Jurkat, Clone E6-1 (cell line): ENCODE results near the gene KCNAB2.
"Not testable (repeated sequence)": the region's sequence is repeated elsewhere in the genome, so short reads cannot be mapped to it uniquely, and the experiment has no call there.

Experiments used
- DNase-seq: peaks from one replicate; pipeline ENCODE4 v3.0.0-alpha.2; 2011; ENCODE audit warnings: low read depth, low spot score
- H3K4me3 ChIP-seq: 2 replicates; pipeline ENCODE4 v1.5.1; 2011; ENCODE audit warnings: mild to moderate bottlenecking, low read length, control low read depth, moderate library complexity

The KCNAB2 gene

DNA sequence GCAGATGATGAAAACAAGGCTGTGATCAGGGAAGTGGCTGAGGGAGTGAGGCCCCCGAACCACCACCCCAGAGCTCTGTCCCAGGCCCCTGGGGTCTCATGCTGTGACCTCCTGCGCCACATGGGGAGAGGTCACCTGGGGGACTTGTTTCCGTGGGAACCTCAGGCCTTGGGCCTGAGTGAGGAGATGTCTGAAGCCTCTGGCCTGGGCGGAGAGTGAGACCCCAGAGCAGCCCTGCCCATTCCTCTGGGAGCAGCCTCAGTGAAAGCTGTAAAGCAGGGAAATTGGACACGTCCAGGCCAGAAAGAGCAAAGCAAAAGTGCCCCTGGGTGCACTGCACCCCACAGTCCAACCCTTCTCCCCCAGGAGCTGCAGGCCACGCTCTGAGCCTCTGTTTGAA, 37.0 kb upstream of the KCNAB2 start:
- DNase-seq: no peak
- no peak overlapping the region for H3K4me3 ChIP-seq

DNA sequence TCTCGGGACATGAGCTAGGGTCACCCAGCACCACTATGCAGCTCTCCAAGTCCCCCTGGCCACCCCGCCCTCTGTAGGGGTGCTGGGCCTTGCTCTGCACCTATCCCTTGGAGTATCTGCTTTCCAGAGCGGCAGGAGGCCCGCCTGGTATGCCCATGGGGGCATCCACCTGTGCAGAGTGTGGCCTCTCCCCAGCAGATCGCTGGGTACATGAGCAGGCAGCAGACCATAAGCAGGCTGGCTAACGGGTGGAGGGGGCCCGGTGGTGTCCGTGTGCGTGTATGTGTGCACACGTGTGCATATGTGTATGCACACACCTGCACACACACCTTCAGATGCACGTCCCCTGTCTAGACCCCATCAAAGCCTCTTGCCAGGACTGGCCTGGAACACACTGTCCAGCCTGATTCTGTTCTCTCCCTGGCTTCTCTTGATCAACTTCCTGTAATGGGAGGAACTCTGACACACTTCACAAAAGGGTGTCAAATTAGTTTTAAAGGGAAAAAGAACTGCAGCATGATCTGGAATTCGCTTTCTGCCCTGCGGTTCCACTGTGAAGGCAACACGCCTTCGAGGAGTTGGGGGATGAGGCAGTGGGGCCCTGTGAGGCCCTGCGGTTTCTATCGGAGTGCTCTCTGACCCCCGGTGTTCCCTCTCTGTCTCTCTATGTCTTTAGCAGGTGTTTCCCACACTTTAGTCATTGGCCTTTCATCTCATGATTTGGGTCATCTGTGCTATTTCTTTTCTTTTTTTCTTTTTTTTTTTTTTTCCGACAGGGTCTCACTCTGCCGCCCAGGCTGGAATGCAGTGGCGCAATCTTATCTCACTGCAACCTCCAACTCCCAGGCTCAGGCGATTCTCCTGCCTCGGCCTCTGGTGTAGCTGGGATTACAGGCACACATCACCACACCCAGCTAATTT, 36.3 kb upstream of the KCNAB2 start:
- no peak for DNase-seq
- H3K4me3 ChIP-seq: no peak overlapping the region

DNA sequence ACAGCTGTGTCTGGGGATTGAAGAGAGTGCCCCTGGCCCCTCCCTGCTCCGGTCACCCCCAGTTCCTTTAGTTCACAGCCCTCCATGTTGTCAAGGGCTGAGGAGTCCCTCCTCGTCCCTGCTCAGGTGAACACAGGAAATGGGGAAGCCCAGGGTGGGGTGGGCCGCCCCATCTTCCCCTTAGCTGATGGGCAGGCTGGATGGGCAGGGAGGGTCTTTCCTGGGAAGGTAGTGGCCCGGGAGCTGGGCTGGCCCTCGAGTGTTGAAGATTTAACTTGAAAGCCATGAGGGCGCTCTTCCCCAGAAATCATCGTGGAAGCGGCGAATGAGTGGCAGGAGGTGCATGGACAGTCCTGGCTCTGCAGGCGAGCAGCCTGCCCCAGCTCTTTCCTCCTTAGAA, 35.1 kb upstream of the KCNAB2 start:
- DNase-seq: no peak
- no peak overlapping the region for H3K4me3 ChIP-seq

DNA sequence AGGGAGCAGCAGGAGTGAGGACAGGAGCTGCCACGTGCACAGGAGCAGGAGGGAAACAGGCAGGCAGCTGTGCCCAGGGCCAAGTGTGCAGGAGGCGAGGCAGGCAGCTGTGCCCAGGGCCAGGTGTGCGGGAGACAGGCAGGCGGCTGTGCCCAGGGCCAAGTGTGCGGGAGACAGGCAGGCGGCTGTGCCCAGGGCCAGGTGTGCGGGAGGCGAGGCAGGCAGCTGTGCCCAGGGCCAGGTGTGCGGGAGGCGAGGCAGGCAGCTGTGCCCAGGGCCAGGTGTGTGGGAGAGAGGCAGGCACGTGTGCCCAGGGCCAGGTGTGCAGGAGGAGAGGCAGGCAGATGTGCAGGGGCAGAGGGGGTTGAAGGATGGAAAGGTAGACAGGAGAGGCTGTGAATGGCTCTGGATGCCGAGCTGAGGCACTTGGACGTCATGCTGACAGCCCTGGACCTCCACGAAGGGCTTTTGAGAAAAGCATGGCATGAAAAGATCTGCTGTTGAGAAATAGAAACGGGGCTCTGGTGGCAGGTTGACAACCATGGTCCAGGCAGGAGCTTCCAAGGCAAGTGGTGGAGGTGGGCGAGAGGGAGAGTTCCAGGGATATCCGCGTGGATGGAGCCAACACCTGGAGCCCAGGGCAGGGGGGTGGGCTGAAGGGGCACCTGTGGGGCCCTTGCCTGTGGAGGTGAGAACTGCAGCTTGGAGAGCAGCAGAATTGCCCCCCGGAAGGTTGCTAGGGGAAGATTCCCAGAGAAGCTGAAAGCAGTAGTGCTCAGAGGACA, 34.3 kb upstream of the KCNAB2 start:
- no peak overlapping the region for H3K4me3 ChIP-seq
- DNase-seq: no peak

DNA sequence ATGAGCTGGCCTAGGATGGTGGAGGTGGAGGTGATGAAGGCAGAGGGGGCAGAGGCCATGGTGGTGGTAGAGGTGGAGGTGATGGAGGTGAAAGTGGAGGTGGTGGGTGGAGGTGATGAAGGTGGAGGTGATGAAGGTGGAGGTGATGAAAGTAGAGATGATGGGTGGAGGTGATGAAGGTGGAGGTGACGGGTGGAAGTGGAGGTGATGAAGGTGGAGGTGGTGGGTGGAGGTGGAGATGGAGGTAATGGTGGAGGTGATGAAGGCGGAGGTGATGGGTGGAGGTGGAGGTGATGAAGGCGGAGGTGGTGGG, 33.8 kb upstream of the KCNAB2 start:
- DNase-seq: no peak
- H3K4me3 ChIP-seq: no peak overlapping the region

DNA sequence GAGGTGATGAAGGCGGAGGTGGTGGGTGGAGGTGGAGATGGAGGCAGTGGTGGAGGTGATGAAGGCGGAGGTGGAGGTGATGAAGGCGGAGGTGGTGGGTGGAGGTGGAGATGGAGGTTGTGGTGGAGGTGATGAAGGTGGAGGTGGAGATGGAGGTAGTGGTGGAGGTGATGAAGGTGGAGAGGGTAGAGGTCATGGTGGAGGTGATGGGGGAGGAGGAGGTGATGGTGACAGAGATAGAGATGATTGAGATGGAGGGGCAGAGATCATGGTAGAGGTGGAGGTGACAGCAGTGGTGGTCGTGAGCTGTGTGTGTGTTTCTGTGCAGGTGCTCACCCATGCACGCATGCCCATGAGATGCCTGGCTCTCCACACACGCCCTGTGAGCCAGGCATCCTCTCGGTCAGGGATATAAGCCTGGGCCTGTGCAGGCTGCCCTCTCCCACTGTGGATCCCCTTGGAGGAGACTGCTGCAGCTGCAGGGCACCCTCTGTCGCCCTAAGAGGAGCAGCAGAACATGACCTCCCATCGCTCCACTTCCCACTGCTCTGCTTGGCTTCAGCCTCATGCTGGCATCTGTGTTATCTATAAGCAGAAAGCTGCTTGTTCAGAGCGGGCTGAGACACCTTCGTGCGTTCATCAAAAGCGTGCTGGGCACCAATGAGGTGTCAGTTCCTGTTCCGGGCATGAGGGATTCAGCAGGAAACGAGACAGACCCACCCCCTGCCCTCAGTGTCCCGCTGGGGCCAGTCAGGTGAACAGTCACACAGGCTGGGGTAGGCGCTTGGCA, 33.0 kb upstream of the KCNAB2 start:
- H3K4me3 ChIP-seq: no peak overlapping the region
- DNase-seq: no peak

DNA sequence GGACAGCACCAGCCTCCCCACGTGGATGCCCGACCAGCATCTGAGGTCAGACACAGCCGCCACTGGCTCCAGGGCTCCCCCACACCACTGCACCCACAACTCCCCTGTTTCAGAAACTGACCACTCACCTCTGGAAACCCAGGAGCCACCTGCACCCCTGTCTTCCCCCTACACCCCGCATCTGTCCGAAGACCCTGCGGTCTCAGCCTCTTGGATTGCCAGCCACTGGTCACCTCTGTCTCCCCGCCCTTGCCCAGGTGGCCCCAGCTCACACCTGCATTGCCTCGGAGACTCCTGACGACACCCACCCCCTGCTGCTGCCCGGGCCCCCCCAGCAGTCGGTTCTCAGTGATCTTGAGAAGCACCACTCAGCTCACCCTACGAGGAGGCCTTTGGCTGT, 32.2 kb upstream of the KCNAB2 start:
- no peak for DNase-seq
- no peak overlapping the region for H3K4me3 ChIP-seq

DNA sequence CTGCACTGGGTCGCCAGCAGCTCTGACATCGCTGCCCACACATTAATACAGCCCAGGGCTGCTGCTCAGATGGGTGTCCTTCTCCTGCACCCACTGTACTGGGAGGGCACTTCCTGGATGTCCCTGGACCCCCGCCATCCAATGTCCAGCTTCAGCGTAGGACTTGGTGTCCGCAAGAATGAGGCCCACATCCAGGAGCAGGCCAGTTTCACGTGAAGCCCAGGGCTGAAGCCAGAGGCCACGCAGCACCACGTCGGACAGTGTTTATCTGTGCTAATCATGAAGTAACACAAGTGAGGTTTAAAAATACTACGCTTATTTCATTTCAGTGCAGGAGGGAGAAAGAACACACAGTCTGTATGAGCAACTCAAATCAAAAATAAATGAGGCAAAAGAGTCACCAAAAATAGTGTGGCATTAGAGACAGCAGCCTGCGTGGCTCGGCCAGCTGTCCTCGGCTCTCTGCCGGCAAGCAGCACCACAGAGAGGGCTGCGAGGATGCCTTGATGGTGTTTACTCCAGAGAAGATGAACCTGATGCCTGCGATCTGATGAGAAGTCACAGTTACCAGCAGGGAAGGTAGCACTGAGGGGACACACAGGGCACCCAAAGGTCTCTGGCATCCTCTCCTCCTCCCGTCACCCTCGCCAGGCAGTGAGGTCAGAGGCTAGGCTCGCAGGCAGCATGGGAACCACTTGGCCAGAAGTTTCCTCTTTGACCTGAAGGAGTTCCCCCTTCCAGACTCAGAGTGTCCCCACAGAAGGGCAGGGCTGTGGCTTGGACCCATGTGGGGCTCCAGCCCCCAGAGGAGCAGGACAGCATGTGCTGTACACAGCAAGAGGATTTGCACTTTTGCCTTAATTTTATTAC, 31.3 kb upstream of the KCNAB2 start:
- H3K4me3 ChIP-seq: no peak overlapping the region
- no peak for DNase-seq

DNA sequence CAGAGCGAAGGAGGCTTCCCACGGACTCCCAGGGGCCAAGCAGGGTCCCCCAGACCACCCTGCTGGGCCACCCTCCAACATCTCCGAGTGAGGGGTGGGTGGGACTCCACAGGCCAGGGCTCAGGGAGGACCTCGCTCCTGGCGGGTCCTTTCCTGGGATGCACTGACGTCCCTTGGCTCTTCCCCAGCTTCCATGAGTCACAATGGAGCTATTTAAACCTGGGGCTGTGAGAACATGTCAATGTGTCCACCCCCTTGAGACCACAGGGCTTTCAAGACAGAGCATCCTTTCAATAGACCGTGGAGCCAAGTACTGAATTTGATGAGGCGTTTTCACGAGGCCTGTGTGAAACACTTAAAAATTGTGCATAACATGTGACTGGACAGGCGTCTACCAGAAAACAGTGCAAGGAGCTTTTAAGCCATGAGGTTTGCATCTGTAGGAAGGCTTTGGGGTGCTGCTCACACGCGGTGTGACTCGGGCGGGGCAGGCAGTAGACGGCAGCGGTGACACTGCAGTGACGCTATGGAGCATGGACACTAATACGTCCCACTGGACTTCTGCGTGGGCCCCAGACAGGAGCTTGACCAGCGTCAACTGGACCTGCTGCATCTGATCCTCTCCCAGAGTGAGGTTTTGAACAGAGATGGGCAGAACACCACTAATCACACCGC, 29.4 kb upstream of the KCNAB2 start:
- no peak overlapping the region for H3K4me3 ChIP-seq
- no peak for DNase-seq

DNA sequence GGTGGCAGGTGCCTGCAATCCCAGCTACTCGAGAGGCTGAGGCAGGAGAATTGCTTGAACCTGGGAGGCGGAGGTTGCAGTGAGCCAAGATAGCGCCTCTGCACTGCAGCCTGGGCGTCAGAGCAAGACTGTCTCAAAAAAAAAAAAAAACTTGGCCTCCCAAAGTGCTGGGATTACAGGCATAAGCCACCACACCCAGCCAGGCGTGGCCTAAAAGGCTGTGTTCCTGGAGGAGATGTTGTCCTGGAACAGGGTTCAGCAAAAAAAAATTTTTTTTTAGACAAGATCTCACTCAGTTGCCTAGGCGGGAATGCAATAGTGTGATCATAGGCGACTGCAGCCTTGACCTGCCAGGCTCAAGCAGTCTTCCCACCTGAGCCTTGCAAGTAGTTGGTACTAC, 28.0 kb upstream of the KCNAB2 start:
- not testable (repeated sequence) for H3K4me3 ChIP-seq, DNase-seq

DNA sequence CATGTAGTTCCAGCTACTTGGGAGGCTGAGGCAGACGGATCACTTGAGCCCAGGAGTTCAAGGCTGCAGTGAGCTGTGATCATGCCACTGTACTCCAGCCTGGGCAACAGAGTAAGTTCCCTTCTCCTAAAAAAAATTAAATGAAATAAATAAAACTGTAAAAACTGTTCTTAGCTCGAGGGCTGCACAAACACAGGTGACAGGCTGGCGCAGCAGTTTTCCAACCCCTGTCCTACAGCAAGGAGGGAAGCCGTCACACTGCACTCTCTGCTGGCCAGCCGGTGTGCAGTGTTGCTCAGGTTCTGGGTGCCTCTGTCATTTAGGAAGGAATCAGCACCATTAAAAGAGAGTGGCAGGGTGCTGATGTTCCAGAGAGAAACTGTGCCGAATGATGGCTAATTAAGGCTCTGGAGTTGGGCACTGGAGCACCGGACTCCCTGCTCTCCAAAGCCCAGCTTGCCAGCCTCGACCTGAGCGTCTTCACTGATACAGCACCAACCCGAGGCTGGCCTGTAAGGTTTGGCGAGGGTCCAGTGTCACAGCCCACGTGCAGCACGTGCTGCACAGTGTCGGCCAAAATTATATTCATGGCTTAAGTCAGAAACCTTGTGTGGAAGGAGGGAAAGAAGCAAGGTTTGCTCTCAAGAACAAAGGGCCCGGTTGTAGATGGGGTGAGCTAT, 26.4 kb upstream of the KCNAB2 start:
- DNase-seq: no peak
- H3K4me3 ChIP-seq: no peak overlapping the region

DNA sequence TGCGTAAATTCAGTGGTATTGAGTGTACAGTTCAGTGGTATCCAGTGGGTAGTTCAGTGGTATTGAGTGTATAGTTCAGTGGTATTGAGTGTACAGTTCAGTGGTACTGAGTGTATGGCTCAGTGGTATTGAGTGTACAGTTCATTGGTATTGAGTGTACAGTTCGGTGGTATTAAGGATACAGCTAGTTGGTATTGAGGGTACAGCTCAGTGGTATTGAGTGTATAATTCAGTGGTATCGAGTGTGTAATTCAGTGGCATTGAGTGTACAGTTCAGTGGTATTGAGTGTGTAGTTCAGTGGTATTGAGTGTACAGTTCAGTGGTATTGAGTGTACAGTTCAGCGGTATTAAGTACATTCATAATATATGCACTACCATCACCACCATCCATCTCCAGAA, 23.5 kb upstream of the KCNAB2 start:
- DNase-seq: no peak
- no peak overlapping the region for H3K4me3 ChIP-seq

DNA sequence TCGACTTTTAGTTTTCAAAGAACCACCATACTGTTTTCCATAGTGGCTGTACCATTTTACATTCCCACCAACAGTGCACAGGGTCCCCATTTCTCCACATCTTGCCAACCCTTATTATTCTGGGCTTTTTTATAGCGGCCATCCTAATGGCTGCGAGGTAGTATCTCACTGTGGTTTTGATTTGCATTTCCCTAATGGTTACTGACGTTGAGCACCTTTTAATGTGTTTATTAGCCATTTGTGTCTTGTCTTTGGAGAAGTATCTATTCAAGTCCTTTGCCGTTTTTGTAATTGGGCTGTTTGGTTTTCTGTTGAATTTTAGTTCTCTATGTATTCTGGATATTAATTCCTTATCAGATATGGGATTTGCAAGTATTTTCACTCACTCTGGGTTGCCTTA, 22.3 kb upstream of the KCNAB2 start:
- H3K4me3 ChIP-seq: no peak overlapping the region
- no peak for DNase-seq

DNA sequence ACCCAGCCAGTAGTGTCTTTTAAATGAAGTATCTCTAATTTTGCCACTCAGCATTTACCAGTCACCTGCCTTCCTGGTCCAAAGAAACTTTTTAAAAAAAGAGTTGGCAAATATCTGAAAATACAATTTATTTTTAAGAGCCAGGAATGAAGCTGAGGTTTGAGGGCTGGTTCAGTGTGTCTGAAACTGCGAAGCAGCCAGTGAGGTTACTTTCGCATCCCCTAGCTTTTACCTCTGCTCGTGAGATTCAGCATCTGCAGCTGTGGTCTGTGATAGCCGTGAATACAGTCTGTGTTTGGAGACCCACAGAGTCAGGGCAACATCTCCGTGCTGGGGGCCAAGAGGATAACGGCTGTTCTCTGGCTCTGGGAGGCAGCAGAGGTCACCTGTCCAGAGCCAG, 21.3 kb upstream of the KCNAB2 start:
- DNase-seq: no peak
- no peak overlapping the region for H3K4me3 ChIP-seq

DNA sequence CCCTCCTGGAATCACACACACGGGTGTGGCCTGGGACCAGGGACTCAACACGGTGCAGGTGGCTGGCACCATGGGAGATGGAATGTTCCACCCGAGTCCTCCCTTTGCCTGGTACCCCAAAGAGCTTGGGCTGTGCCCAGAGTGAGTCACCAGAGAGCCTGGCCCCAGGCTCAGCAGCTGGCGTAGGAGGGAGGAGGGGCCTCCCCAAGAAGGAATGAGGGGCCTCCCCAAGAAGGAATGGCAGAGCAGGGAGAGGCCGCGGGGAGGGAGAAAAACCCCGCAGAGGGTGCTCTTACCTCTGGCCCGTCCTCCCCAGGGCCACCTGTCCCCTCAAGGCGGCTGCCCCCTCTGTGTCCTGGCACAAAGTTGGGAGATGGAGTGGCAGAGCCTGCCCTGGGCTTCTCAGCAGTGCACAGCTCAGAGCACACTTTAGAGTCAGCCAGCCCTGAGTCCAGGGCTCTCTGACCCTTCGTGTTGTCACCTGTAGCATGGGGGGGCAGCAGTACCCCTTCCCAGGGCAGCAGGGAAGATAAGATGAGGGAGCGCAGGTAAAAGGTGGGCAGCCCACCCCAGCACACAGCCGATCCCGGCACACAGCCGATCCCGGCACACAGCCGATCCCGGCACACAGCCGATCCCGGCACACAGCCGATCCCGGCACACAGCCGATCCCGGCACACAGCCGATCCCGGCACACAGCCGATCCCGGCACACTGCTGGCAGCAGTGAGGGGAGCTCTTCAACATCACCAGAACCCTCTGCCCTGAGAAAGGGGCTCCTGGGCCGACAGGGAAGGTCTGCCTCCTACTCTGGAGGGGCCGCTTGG, 20.2 kb upstream of the KCNAB2 start:
- DNase-seq: no peak
- H3K4me3 ChIP-seq: peak overlapping the region; percentile 93

DNA sequence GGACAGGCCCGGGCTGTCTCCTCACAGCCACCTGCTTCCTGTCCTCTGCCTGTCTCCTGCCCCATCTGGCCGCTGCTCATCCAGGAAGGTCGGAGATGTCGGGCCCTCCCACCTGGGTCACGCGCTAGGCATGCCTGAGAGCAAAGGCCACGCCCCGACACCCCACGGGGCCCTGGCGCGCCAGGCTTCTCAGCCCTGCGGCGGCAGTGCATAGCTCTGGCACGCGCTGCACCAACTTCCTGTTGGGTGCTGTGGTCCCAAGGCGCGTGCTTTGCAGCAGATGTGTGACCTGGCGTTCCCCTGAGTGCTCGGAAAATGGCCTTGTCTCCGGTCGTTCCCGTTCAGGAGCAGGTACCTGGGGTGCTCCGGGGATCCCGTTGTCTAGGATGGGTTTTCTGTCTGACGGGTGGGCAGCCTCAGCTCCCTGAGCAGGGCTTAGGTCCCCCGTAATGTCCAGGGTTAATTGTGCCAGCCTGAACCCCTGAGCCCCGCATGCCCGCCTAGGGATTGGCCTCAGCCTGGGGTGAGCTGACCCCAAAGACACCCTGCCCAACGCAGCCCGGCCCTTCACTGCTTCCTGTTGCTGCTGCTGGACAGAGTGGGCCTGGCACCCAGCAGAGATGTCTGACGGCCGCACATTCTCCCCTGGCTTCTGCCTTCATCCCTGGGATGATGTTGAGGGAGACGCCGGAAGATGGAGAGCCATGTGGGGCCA, 19.4 kb upstream of the KCNAB2 start:
- DNase-seq: peak; percentile 93
- H3K4me3 ChIP-seq: peak overlapping the region; percentile 93

DNA sequence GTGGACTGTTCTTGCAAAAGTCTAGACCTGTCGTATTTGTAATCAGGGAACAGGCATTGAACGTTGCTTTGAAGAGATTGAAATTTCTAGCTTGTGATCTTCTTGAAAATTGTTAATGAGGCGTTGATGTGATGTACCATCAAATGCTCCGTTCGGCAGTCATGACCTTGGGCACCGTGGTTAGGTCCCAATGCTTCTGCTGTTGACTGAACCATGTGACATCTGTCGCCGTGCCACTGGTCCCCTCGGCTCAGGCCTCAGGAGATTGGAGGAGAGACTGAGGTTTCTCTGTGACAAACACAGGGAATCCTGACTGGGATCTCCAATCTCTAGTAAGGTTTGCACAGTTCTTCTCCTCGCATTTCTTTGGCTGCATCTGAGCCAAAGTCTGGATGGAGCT, 18.1 kb upstream of the KCNAB2 start:
- DNase-seq: peak; percentile 40
- H3K4me3 ChIP-seq: peak overlapping the region; percentile 93
